ENCODE results near the gene USE1. TPM values are rescaled to one million over a fixed set of nuclear protein-coding genes. Genes with fewer than 3 reads are reported as not detected.

Gene USE1
- total and polyA plus RNA-seq, 2 of the 4 experiments (the other 2 are of a cell fraction), result 17.2 to 24.2 TPM

DNA sequence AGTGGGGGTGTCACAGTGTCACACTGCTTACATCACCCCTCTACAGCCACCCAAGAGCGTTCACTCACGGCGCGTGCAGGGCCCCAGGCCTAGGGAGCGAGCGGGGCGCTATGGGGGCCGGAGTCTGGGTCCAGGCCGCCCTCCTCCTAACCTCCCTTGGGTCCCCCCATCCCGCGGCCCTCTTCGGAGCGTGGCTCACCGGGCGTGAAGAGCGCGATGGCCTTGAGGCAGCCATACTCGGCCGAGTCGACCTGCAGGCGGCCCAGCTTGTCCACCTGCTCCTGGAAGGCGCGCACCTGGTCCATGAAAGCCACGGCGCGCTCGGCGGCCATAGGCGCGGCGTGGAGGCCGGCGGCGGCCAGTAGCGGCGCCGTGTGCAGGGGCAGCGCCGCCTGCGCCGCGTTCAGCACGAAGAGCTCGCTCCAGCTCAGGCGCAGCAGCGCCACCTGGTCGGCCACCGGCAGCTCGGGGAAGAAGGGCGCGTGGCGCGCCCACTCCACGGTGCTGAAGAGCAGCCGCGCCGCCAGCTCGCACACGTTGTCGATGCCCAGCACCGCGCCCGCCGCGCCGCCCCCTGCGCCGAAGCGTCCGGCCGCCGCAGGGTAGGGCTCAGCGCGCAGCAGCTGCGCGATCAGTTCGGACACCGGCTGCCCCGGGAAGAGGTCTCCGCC, 20.3 kb downstream of the USE1 start:
- dilution Hi-C loops (cut with HindIII; ENCODE audit: low sequenced_read_pairs, unreplicated experiment) (no loop called here), intact Hi-C loops (cut with micrococcal nuclease) (no loop called here), in situ Hi-C loops (cut with MboI; ENCODE audit: low sequenced_read_pairs) (no loop called here)
- Histone ChIP-seq H4K91ac (ENCODE audit: insufficient read depth, low read depth, low read length) (no peak overlapping the region), H3K4ac (ENCODE audit: low read depth, low read length) (peak overlapping the region; percentile 29; the same call in 1 of the 2 replicates), H3K9ac (ENCODE audit: low read depth, low read length) (peak overlapping the region; percentile 19; the same call in 1 of the 2 replicates), H2BK5ac (ENCODE audit: low read depth, low read length, poor library complexity, severe bottlenecking) (peak overlapping the region; percentile 27), H2BK20ac (ENCODE audit: low read depth, low read length) (no peak overlapping the region), H3K14ac (replicated peaks; ENCODE audit: low read depth, low read length) (0 out of 2 replicates have a peak overlapping the region, but pooled peaks have one; percentile 28), H2AFZ (replicated peaks; ENCODE audit: low read length, poor library complexity) (peak overlapping the region; percentile 91), H2AK5ac (ENCODE audit: low read depth, low read length) (peak overlapping the region; percentile 45; the same call in 1 of the 2 replicates), H2AK9ac (replicated peaks; ENCODE audit: low read depth, low read length, poor library complexity) (peak overlapping the region; percentile 96), H4K20me1 (ENCODE audit: insufficient read depth, low read length) (peaks cover 11% of the 10 kb centered on the region), H3K27ac (ENCODE audit: insufficient read depth, low read length) (peak overlapping the region; percentile 36; the same call in 1 of the 2 replicates), H3K27me3 (ENCODE audit: control insufficient read depth, insufficient read depth, low read length) (no peaks in the 10 kb centered on the region), H3K79me1 (ENCODE audit: low read depth in 1 of 2, low read length in 2 of 2) (peaks cover 33 to 63% of the 10 kb centered on the region in 2 experiments), H3K56ac (ENCODE audit: extremely low read depth, insufficient read depth, low read length) (no peak overlapping the region), H3K36me3 (ENCODE audit: control insufficient read depth, insufficient read depth, low read length) (peaks cover 34% of the 10 kb centered on the region), H3K4me2 (ENCODE audit: low read depth, low read length) (peak overlapping the region; percentile 66), H3K4me3 (ENCODE audit: insufficient read depth, low read depth, low read length) (peak overlapping the region; percentile 54), H4K5ac (ENCODE audit: low read depth, low read length) (no peak overlapping the region), H4K8ac (ENCODE audit: low read depth in 2 of 2, low read length in 2 of 2) (peak overlapping the region in 1 of 2 experiments; percentile 82; a peak in 1 of 4 replicates), H3K9me3 (ENCODE audit: control insufficient read depth, insufficient read depth, low read length) (no peaks in the 10 kb centered on the region), H2BK15ac (ENCODE audit: low read depth, low read length) (no peak overlapping the region), H3K23ac (ENCODE audit: low read depth, low read length) (0 out of 2 replicates have a peak overlapping the region, but pooled peaks have one; percentile 34), H3K9me1 (ENCODE audit: insufficient read depth, low read length) (peaks cover 5% of the 10 kb centered on the region), H3K18ac (ENCODE audit: low read depth, low read length) (no peak overlapping the region), H3K4me1 (ENCODE audit: control insufficient read depth, insufficient read depth, low read length) (peaks cover 12% of the 10 kb centered on the region), H2BK120ac (ENCODE audit: low read depth, low read length) (no peak overlapping the region)
- ATAC-seq (ENCODE audit: low read depth) (peak; percentile 90), DNase-seq (peak; percentile 76)
- no TSS peak for BruUV-seq (replicated peaks)
- 3% methylated on average over 29 of the region's 80 CpGs; no CpG with 5 or more reads in 1 of the 2 experiments for WGBS, 2 experiments (ENCODE audit: extremely low coverage in 2 of 2, insufficient read length in 1 of 2)
- POLR2A ChIA-PET (ENCODE audit: unreplicated experiment), result interaction anchor here (1.0 kb wide), 1 partner anchor 9 kb away, joined by 3 read pairs; no protein-coding TSS in a partner anchor
- CTCF ChIA-PET, result interaction anchor here (0.6 to 1.3 kb wide), 3 partner anchors 32 to 183 kb away, joined by 3 read pairs; partner anchors contain the start of gene ANKLE1
- TF ChIP-seq, protein P1, sequence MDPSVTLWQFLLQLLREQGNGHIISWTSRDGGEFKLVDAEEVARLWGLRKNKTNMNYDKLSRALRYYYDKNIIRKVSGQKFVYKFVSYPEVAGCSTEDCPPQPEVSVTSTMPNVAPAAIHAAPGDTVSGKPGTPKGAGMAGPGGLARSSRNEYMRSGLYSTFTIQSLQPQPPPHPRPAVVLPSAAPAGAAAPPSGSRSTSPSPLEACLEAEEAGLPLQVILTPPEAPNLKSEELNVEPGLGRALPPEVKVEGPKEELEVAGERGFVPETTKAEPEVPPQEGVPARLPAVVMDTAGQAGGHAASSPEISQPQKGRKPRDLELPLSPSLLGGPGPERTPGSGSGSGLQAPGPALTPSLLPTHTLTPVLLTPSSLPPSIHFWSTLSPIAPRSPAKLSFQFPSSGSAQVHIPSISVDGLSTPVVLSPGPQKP (IDR thresholded peaks at IDR 0.05; ENCODE audit: borderline replicate concordance, low read depth, low read length), result no peak
- TF ChIP-seq SMC3 (IDR thresholded peaks at IDR 0.05; ENCODE audit: low read depth, low read length) (peak; percentile 20; the same call in 1 of the 2 replicates), CEBPB (IDR thresholded peaks at IDR 0.05; ENCODE audit: low read depth, low read length) (no peak), RAD21 (IDR thresholded peaks at IDR 0.05; ENCODE audit: low read length) (peak; percentile 49), MAFK (IDR thresholded peaks at IDR 0.05; ENCODE audit: low read depth, low read length) (no peak), RFX5 (IDR thresholded peaks at IDR 0.05; ENCODE audit: low read depth, low read length) (no peak), POLR2A (IDR thresholded peaks at IDR 0.05; ENCODE audit: low read depth, low read length) (no peak), MAZ (IDR thresholded peaks at IDR 0.05; ENCODE audit: borderline replicate concordance, low read depth, low read length) (peak; percentile 20; the same call in 1 of the 2 replicates), NFE2L2 (IDR thresholded peaks at IDR 0.05; ENCODE audit: low read depth, low read length) (no peak), FOS (IDR thresholded peaks at IDR 0.05; ENCODE audit: low read depth, low read length) (no peak), CHD1 (IDR thresholded peaks at IDR 0.05; ENCODE audit: low read depth, low read length) (no peak), RCOR1 (IDR thresholded peaks at IDR 0.05; ENCODE audit: insufficient replicate concordance, low read length) (no peak)
- TF ChIP-seq, protein P2, sequence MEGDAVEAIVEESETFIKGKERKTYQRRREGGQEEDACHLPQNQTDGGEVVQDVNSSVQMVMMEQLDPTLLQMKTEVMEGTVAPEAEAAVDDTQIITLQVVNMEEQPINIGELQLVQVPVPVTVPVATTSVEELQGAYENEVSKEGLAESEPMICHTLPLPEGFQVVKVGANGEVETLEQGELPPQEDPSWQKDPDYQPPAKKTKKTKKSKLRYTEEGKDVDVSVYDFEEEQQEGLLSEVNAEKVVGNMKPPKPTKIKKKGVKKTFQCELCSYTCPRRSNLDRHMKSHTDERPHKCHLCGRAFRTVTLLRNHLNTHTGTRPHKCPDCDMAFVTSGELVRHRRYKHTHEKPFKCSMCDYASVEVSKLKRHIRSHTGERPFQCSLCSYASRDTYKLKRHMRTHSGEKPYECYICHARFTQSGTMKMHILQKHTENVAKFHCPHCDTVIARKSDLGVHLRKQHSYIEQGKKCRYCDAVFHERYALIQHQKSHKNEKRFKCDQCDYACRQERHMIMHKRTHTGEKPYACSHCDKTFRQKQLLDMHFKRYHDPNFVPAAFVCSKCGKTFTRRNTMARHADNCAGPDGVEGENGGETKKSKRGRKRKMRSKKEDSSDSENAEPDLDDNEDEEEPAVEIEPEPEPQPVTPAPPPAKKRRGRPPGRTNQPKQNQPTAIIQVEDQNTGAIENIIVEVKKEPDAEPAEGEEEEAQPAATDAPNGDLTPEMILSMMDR (conservative IDR thresholded peaks at IDR 0.05; ENCODE audit: low read depth, low read length), result peak; percentile 51
- TF ChIP-seq, protein P3, sequence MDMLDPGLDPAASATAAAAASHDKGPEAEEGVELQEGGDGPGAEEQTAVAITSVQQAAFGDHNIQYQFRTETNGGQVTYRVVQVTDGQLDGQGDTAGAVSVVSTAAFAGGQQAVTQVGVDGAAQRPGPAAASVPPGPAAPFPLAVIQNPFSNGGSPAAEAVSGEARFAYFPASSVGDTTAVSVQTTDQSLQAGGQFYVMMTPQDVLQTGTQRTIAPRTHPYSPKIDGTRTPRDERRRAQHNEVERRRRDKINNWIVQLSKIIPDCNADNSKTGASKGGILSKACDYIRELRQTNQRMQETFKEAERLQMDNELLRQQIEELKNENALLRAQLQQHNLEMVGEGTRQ (IDR thresholded peaks at IDR 0.05; ENCODE audit: low read depth, low read length), result no peak

All from IMR-90 (cell line).